Upper lobe of left lung (tissue), 4 donors: ENCODE results near the gene LRRC26.

Experiments
- CTCF ChIP-seq, 6 experiments: fragments of 450-650 bp in 4 of 6; fragments of 200-600 bp in 2 of 6; sonication (generic) in 2 of 6; IDR thresholded peaks; one replicate each; pipeline ENCODE4 v1.5.1; 2016 to 2019; ENCODE audit warnings: antibody characterized with exemption in 6 of 6
- EP300 ChIP-seq, 4 donors: sonication (generic); formaldehyde crosslinking; IDR thresholded peaks; one replicate each; pipeline ENCODE4 v1.5.1; 2017; ENCODE audit warnings: antibody characterized with exemption in 4 of 4, control low read depth in 2 of 4
- POLR2A ChIP-seq, 4 donors: fragments of 450-650 bp; IDR thresholded peaks; one replicate each; pipeline ENCODE4 v1.5.1; 2016 to 2017; ENCODE audit warnings: antibody characterized with exemption in 4 of 4, mild to moderate bottlenecking in 2 of 4
- POLR2AphosphoS5 ChIP-seq, 2 donors: sonication (generic); formaldehyde crosslinking; IDR thresholded peaks; one replicate each; pipeline ENCODE4 v1.5.1; 2017; ENCODE audit warnings: antibody characterized with exemption in 2 of 2

DNA sequence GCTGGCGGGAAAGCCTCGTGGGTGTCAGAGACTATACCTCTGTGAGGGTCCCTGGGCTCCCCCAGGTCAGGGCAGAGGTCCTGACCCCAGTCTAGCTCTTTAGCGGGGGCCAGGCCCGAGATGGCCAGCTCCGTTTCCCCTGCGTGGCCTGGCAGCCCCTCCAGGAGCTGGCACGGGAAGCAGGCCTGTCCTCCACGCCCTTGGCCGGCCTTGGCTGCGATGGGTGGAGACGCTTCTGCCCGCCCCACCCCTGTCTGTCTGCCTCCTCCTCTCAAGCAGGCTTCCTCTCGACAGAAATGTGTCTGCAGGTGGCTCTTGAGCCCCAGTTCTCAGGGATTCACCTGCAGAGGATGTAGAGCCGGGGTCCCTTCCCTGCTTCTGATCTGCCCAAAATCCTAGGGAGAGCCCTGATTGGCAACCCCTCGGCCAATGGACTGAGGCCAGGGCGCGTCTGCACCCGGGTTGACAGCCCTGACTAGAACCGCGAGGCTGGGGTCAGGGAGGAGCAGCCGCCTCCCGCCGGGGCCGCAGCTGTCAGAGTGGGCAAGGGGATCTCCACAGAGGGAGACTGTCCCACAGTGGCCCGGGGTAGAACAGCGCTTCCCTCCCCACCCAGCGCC is 33.5 kb downstream of the LRRC26 start:
- TF ChIP-seq POLR2A (IDR thresholded peaks at IDR 0.05) (no peak), CTCF (IDR thresholded peaks at IDR 0.05) (no peak), EP300 (IDR thresholded peaks at IDR 0.05) (no peak), POLR2AphosphoS5 (IDR thresholded peaks at IDR 0.05) (no peak)
